Measurements from ENCODE around the gene DHX32.

DNA sequence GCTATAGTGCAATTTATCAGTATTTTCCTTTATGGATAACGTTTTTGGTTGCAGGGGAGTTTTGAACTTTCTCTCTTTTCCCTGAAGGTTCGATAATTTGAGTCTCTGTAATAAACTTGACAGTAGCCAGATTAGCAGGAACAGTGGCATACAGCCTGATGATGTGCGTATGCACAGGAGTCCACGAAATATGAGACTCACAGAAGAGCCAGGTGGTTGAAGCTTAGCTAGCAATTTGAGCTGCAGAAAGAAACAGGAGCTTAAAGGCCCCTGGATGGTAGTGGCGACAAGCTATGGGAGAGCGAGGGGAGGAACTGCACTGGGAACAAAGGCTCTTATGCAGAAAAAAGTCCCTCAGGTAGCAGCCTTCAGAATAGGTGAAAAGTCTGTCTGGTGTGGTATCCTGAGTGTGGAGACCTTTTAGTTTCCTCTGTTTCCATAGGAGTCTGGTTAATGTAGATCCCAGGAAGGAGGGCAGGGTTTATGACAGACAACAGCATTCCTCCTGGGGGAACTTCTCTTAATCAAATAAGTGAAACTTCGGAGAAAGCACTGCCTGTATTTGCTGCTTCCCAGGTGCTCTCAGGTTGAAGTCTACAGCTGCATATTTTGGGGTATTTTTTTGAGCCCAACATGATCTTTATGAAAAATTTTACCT, 48.0 kb upstream of the DHX32 start:
- TF ChIP-seq GABPA (IDR thresholded peaks at IDR 0.05; ENCODE audit: low read depth), result no peak
- no peak for TF ChIP-seq CTCF (IDR thresholded peaks at IDR 0.05)
- no peak for TF ChIP-seq RAD21 (IDR thresholded peaks at IDR 0.05; ENCODE audit: low read length)
- TF ChIP-seq SMC3 (IDR thresholded peaks at IDR 0.05; ENCODE audit: low read depth, low read length), result no peak
- TF ChIP-seq, protein P1, sequence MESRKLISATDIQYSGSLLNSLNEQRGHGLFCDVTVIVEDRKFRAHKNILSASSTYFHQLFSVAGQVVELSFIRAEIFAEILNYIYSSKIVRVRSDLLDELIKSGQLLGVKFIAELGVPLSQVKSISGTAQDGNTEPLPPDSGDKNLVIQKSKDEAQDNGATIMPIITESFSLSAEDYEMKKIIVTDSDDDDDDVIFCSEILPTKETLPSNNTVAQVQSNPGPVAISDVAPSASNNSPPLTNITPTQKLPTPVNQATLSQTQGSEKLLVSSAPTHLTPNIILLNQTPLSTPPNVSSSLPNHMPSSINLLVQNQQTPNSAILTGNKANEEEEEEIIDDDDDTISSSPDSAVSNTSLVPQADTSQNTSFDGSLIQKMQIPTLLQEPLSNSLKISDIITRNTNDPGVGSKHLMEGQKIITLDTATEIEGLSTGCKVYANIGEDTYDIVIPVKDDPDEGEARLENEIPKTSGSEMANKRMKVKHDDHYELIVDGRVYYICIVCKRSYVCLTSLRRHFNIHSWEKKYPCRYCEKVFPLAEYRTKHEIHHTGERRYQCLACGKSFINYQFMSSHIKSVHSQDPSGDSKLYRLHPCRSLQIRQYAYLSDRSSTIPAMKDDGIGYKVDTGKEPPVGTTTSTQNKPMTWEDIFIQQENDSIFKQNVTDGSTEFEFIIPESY (IDR thresholded peaks at IDR 0.05; ENCODE audit: borderline replicate concordance, low read depth), result no peak
- TF ChIP-seq POLR2AphosphoS5 (IDR thresholded peaks at IDR 0.05; ENCODE audit: low read depth, low read length), result no peak
- TF ChIP-seq SIN3A (IDR thresholded peaks at IDR 0.05; ENCODE audit: borderline replicate concordance, low read depth, low read length), result no peak
- no peak for TF ChIP-seq USF1 (IDR thresholded peaks at IDR 0.05; ENCODE audit: borderline replicate concordance, low read depth)
- TF ChIP-seq RCOR1 (IDR thresholded peaks at IDR 0.05; ENCODE audit: low read length), result no peak
